NCI-H146 treated with DMSO at 0.1 percent for 48 hours (cell line): ENCODE measurements around the gene APOBEC3G.

Experiments used
- DNase-seq: peaks from one replicate; lab custom pipeline; 2025; ENCODE audit not compliant: unreplicated experiment; lab: John Stamatoyannopoulos, UW

The APOBEC3G gene

GRCh38 chr22:39120983-39121382, 43.9 kb downstream of the APOBEC3G start:
- no peak for DNase-seq

- no peak for DNase-seq
These were observed 45.8 kb downstream of the APOBEC3G start for GRCh38 chr22:39122772-39123470.

GRCh38 chr22:39123751-39124581, 46.9 kb downstream of the APOBEC3G start:
- DNase-seq: no peak

GRCh38 chr22:39125622-39126021, 48.5 kb downstream of the APOBEC3G start:
- DNase-seq: no peak

- DNase-seq: no peak
These were observed 51.4 kb downstream of the APOBEC3G start for GRCh38 chr22:39128508-39128907.

GRCh38 chr22:39129081-39129480, 52.0 kb downstream of the APOBEC3G start:
- DNase-seq: no peak

GRCh38 chr22:39129746-39130145, 52.7 kb downstream of the APOBEC3G start:
- DNase-seq: no peak

- no peak for DNase-seq
These were observed 53.2 kb downstream of the APOBEC3G start for GRCh38 chr22:39130152-39130704.

- DNase-seq: no peak
These were observed 54.1 kb downstream of the APOBEC3G start for GRCh38 chr22:39130892-39131855.

- no peak for DNase-seq
These were observed 55.2 kb downstream of the APOBEC3G start for GRCh38 chr22:39132281-39132680.

- DNase-seq: no peak
These were observed 55.9 kb downstream of the APOBEC3G start for GRCh38 chr22:39132871-39133524.

GRCh38 chr22:39133871-39134270, 56.8 kb downstream of the APOBEC3G start:
- no peak for DNase-seq

- no peak for DNase-seq
These were observed 57.5 kb downstream of the APOBEC3G start for GRCh38 chr22:39134366-39135091.

- no peak for DNase-seq
These were observed 58.2 kb downstream of the APOBEC3G start for GRCh38 chr22:39135092-39135896.

GRCh38 chr22:39136317-39136716, 59.2 kb downstream of the APOBEC3G start:
- no peak for DNase-seq
